GM06990 (cell line): Measurements from ENCODE around the gene TMEFF2.

Experiments used
- DNase-seq: peaks from one replicate; pipeline ENCODE4 v3.0.0-alpha.2; 2011; ENCODE audit not compliant: insufficient read length; ENCODE audit errors: extremely low read depth
- H3K27me3 ChIP-seq: replicated peaks from 2 replicates; pipeline ENCODE4 v1.6.0; 2011; ENCODE audit warnings: low read length; ENCODE audit not compliant: control insufficient read depth, insufficient read depth
- H3K36me3 ChIP-seq: 2 replicates; pipeline ENCODE4 v1.5.1; 2011; ENCODE audit warnings: low read length; ENCODE audit not compliant: control insufficient read depth, insufficient read depth
- H3K4me3 ChIP-seq: replicated peaks from 2 replicates; pipeline ENCODE4 v1.5.1; 2011; ENCODE audit warnings: low read depth, mild to moderate bottlenecking, control low read depth, low read length
- CTCF ChIP-seq: IDR thresholded peaks from 2 replicates; pipeline ENCODE4 v1.5.1; 2011; ENCODE audit warnings: low read length, control low read depth, mild to moderate bottlenecking, inconsistent platforms; ENCODE audit not compliant: insufficient read depth, poor library complexity, severe bottlenecking

The TMEFF2 gene

GRCh38 chr2:192150166-192150565 lies 44.6 kb downstream of the TMEFF2 start:
- Histone ChIP-seq H3K4me3 (no peak overlapping the region), H3K36me3 (no peaks in the 10 kb centered on the region), H3K27me3 (no peaks in the 10 kb centered on the region)
- no peak for DNase-seq
- no peak for TF ChIP-seq CTCF

- DNase-seq: no peak
- no peak for TF ChIP-seq CTCF
These were observed 46.0 kb downstream of the TMEFF2 start for GRCh38 chr2:192148620-192149321.

GRCh38 chr2:192148241-192148619 lies 46.5 kb downstream of the TMEFF2 start:
- no peak for DNase-seq
- no peak overlapping the region for H3K4me3 ChIP-seq
- no peak for TF ChIP-seq CTCF
- no peaks in the 10 kb centered on the region for H3K27me3 ChIP-seq
- H3K36me3 ChIP-seq: no peaks in the 10 kb centered on the region

More at GRCh38 chr2:192148620-192149321, 46.0 kb downstream of the TMEFF2 start:
- no peaks in the 10 kb centered on the region for H3K27me3 ChIP-seq
- H3K4me3 ChIP-seq: no peak overlapping the region
- no peaks in the 10 kb centered on the region for H3K36me3 ChIP-seq

GRCh38 chr2:192146069-192147015 lies 48.4 kb downstream of the TMEFF2 start:
- H3K4me3 ChIP-seq: no peak overlapping the region
- H3K36me3 ChIP-seq: no peaks in the 10 kb centered on the region
- no peak for TF ChIP-seq CTCF
- no peaks in the 10 kb centered on the region for H3K27me3 ChIP-seq
- DNase-seq: no peak

DNA sequence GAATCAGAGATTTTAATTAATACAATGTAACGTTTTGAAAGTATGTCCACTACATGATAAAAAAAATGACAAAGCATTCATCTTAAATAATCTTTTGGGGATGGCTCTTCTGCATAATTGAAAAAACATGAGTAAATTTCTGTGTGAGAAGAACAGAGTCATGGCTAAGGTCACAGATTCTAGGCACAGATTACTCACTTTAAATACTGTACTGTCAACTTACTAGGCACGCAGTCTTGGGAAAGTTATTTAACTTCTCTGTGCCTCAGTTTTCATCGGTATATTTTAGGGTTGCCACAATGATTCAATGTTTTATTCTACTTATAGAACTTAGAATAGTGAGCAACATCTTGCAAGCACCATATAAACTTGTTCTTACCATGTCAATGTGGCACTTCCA lies 49.2 kb downstream of the TMEFF2 start:
- Histone ChIP-seq H3K4me3 (no peak overlapping the region), H3K27me3 (no peaks in the 10 kb centered on the region), H3K36me3 (no peaks in the 10 kb centered on the region)
- no peak for TF ChIP-seq CTCF
- no peak for DNase-seq
